ENCODE measurements around the gene THADA. TPM values are rescaled to one million over a fixed set of nuclear protein-coding genes. Genes with fewer than 3 reads are reported as not detected.

The THADA gene
- total and polyA plus RNA-seq, 5 experiments from 2014 or later, result 9.2 to 40.3 (median 15.5) TPM

- Mint-ChIP-seq H3K27me3 (no peaks in the 10 kb centered on the region), H3K9me3 (peaks cover 0 to 2% (median 0%) of the 10 kb centered on the region in 9 donors), H3K4me3 (no peak overlapping the region), H3K27ac (peak overlapping the region in 6 of 10 donors; percentile 14 to 91 (median 52)), H3K36me3 (peaks cover 0 to 2% (median 0%) of the 10 kb centered on the region in 3 donors), H3K4me1 (peaks cover 28 to 74% (median 64%) of the 10 kb centered on the region in 4 donors)
- no peak for ATAC-seq
- no peak for DNase-seq
- POLR2A ChIA-PET, result interaction anchor here (9.5 to 21.9 kb wide), 4 partner anchors 13 to 78 kb away, joined by 126 to 2148 read pairs (median 1206); partner anchors contain the start of gene ZFP36L2
Observed at GRCh38 chr2:43214253-43214652, 381.6 kb downstream of the THADA start.

- Mint-ChIP-seq H3K36me3 (peaks cover 0 to 2% (median 0%) of the 10 kb centered on the region in 3 donors), H3K4me1 (peaks cover 22 to 66% (median 53%) of the 10 kb centered on the region in 4 donors), H3K4me3 (peak overlapping the region in 6 of 10 donors; percentile 1 to 53 (median 36)), H3K9me3 (peaks cover 0 to 2% (median 0%) of the 10 kb centered on the region in 9 donors), H3K27me3 (no peaks in the 10 kb centered on the region), H3K27ac (peak overlapping the region in 9 of 10 donors; percentile 66 to 95 (median 89))
- ATAC-seq, result no peak
- no peak for DNase-seq
- POLR2A ChIA-PET, result interaction anchor here (9.5 to 21.9 kb wide), 4 partner anchors 14 to 76 kb away, joined by 126 to 2148 read pairs (median 1206); partner anchors contain the start of gene ZFP36L2
Observed at GRCh38 chr2:43212931-43213330, 382.9 kb downstream of the THADA start.

GRCh38 chr2:43212216-43212835 lies 383.5 kb downstream of the THADA start:
- Mint-ChIP-seq H3K36me3 (peaks cover 0 to 2% (median 0%) of the 10 kb centered on the region in 3 donors), H3K9me3 (peaks cover 0 to 2% (median 0%) of the 10 kb centered on the region in 9 donors), H3K4me1 (peaks cover 23 to 66% (median 52%) of the 10 kb centered on the region in 4 donors), H3K27ac (peak overlapping the region; percentile 74 to 95 (median 89)), H3K27me3 (no peaks in the 10 kb centered on the region), H3K4me3 (peak overlapping the region in 9 of 10 donors; percentile 4 to 80 (median 37))
- ATAC-seq (peak; percentile 10 to 34), DNase-seq (no peak)
- POLR2A ChIA-PET, result interaction anchor here (1.0 to 21.9 kb wide), 5 partner anchors 9 to 76 kb away, joined by 3 to 2148 read pairs (median 883); partner anchors contain the start of gene ZFP36L2

- Mint-ChIP-seq H3K4me3 (peak overlapping the region in 7 of 10 donors; percentile 9 to 80 (median 52)), H3K36me3 (peaks cover 0 to 2% (median 0%) of the 10 kb centered on the region in 3 donors), H3K9me3 (peaks cover 0 to 2% (median 0%) of the 10 kb centered on the region in 9 donors), H3K27ac (peak overlapping the region; percentile 66 to 93 (median 86)), H3K4me1 (peaks cover 28 to 64% (median 58%) of the 10 kb centered on the region in 4 donors), H3K27me3 (no peaks in the 10 kb centered on the region)
- ATAC-seq, result peak; percentile 54 to 75
- peak in 6 of 10 donors; percentile 36 to 69 (median 56) for DNase-seq
- POLR2A ChIA-PET, result interaction anchor here (0.5 to 25.6 kb wide), 6 partner anchors 9 to 72 kb away, joined by 3 to 883 read pairs (median 4); partner anchors contain the start of gene ZFP36L2
Observed at GRCh38 chr2:43210467-43211303, 385.2 kb downstream of the THADA start.

- peak in 1 of 2 donors; percentile 13 for ATAC-seq
- POLR2A ChIA-PET, result interaction anchor here (0.7 to 25.6 kb wide), 6 partner anchors 9 to 71 kb away, joined by 3 to 883 read pairs (median 4); partner anchors contain the start of gene ZFP36L2
Observed at GRCh38 chr2:43210125-43210466, 385.7 kb downstream of the THADA start.

GRCh38 chr2:43209204-43209717 lies 386.6 kb downstream of the THADA start:
- DNase-seq (no peak), ATAC-seq (no peak)
- POLR2A ChIA-PET, result interaction anchor here (0.7 to 25.6 kb wide), 7 partner anchors 10 to 71 kb away, joined by 3 to 883 read pairs (median 3); partner anchors contain the start of gene ZFP36L2
- H3K9me3 Mint-ChIP-seq, result peaks cover 0 to 2% (median 0%) of the 10 kb centered on the region in 9 donors
- H3K4me3 Mint-ChIP-seq, result no peak overlapping the region
- H3K27ac Mint-ChIP-seq, result peak overlapping the region in 4 of 10 donors; percentile 34 to 86 (median 56)
- H3K4me1 Mint-ChIP-seq, result peaks cover 30 to 63% (median 59%) of the 10 kb centered on the region in 4 donors
- peaks cover 0 to 2% (median 0%) of the 10 kb centered on the region in 3 donors for H3K36me3 Mint-ChIP-seq
- H3K27me3 Mint-ChIP-seq, result no peaks in the 10 kb centered on the region

More at GRCh38 chr2:43210125-43210466, 385.7 kb downstream of the THADA start:
- Mint-ChIP-seq H3K27ac (peak overlapping the region in 9 of 10 donors; percentile 19 to 93 (median 77)), H3K4me1 (peaks cover 28 to 63% (median 58%) of the 10 kb centered on the region in 4 donors), H3K4me3 (peak overlapping the region in 5 of 10 donors; percentile 3 to 79 (median 55)), H3K9me3 (peaks cover 0 to 2% (median 0%) of the 10 kb centered on the region in 9 donors), H3K36me3 (peaks cover 0 to 2% (median 0%) of the 10 kb centered on the region in 3 donors), H3K27me3 (no peaks in the 10 kb centered on the region)
- no peak for DNase-seq

- ATAC-seq, result no peak
- H3K9me3 Mint-ChIP-seq, result peaks cover 0 to 2% (median 0%) of the 10 kb centered on the region in 9 donors
- peaks cover 30 to 68% (median 57%) of the 10 kb centered on the region in 4 donors for H3K4me1 Mint-ChIP-seq
- DNase-seq, result no peak
- no peak overlapping the region for H3K4me3 Mint-ChIP-seq
- no peaks in the 10 kb centered on the region for H3K36me3 Mint-ChIP-seq
- peak overlapping the region in 2 of 10 donors; percentile 10 to 62 for H3K27ac Mint-ChIP-seq
- no peaks in the 10 kb centered on the region for H3K27me3 Mint-ChIP-seq
- POLR2A ChIA-PET, result interaction anchor here (0.6 to 25.6 kb wide), 4 partner anchors 12 to 294 kb away, joined by 3 to 883 read pairs (median 5); partner anchors contain the start of gene ZFP36L2
Observed at GRCh38 chr2:43207553-43208300, 388.1 kb downstream of the THADA start.

- Mint-ChIP-seq H3K27ac (peak overlapping the region in 4 of 10 donors; percentile 9 to 32 (median 26)), H3K4me1 (peaks cover 28 to 70% (median 58%) of the 10 kb centered on the region in 4 donors), H3K27me3 (no peaks in the 10 kb centered on the region), H3K36me3 (no peaks in the 10 kb centered on the region), H3K4me3 (no peak overlapping the region), H3K9me3 (peaks cover 0 to 2% (median 0%) of the 10 kb centered on the region in 9 donors)
- DNase-seq, result no peak
- POLR2A ChIA-PET, result interaction anchor here (0.8 to 25.6 kb wide), 4 partner anchors 10 to 72 kb away, joined by 3 to 883 read pairs (median 4); partner anchors contain the start of gene ZFP36L2
- no peak for ATAC-seq
Observed at GRCh38 chr2:43206602-43207001, 389.2 kb downstream of the THADA start.

- Mint-ChIP-seq H3K4me3 (no peak overlapping the region), H3K27me3 (no peaks in the 10 kb centered on the region), H3K4me1 (peaks cover 33 to 70% (median 54%) of the 10 kb centered on the region in 4 donors), H3K27ac (peak overlapping the region in 1 of 10 donors; percentile 18), H3K9me3 (no peaks in the 10 kb centered on the region), H3K36me3 (no peaks in the 10 kb centered on the region)
- POLR2A ChIA-PET, result interaction anchor here (1.1 to 25.6 kb wide), 7 partner anchors 9 to 73 kb away, joined by 3 to 883 read pairs (median 7); partner anchors contain the start of gene ZFP36L2
- ATAC-seq (no peak), DNase-seq (no peak)
Observed at GRCh38 chr2:43203373-43203772, 392.5 kb downstream of the THADA start.

- POLR2A ChIA-PET, result interaction anchor here (0.7 to 25.6 kb wide), 8 partner anchors 10 to 1089 kb away, joined by 3 to 883 read pairs (median 3); partner anchors contain the start of gene ZFP36L2
- H3K9me3 Mint-ChIP-seq, result no peaks in the 10 kb centered on the region
- no peak for ATAC-seq
- no peaks in the 10 kb centered on the region for H3K36me3 Mint-ChIP-seq
- H3K27ac Mint-ChIP-seq, result peak overlapping the region in 6 of 10 donors; percentile 12 to 82 (median 29)
- peaks cover 31 to 66% (median 54%) of the 10 kb centered on the region in 4 donors for H3K4me1 Mint-ChIP-seq
- H3K4me3 Mint-ChIP-seq, result no peak overlapping the region
- no peak for DNase-seq
- H3K27me3 Mint-ChIP-seq, result no peaks in the 10 kb centered on the region
Observed at GRCh38 chr2:43202289-43202688, 393.5 kb downstream of the THADA start.

GRCh38 chr2:43201497-43201896 lies 394.3 kb downstream of the THADA start:
- peaks cover 37 to 71% (median 59%) of the 10 kb centered on the region in 4 donors for H3K4me1 Mint-ChIP-seq
- POLR2A ChIA-PET, result interaction anchor here (0.9 to 25.6 kb wide), 4 partner anchors 9 to 75 kb away, joined by 3 to 883 read pairs (median 281); partner anchors contain the start of gene ZFP36L2
- H3K36me3 Mint-ChIP-seq, result no peaks in the 10 kb centered on the region

More at GRCh38 chr2:43201497-43201896, 394.3 kb downstream of the THADA start:
- no peaks in the 10 kb centered on the region for H3K27me3 Mint-ChIP-seq
- H3K9me3 Mint-ChIP-seq, result no peaks in the 10 kb centered on the region
- H3K4me3 Mint-ChIP-seq, result no peak overlapping the region
- ATAC-seq (no peak), DNase-seq (no peak)
- H3K27ac Mint-ChIP-seq, result peak overlapping the region in 3 of 10 donors; percentile 15 to 57 (median 41)

All from naive thymus-derived CD8-positive, alpha-beta T cell (primary cell).